HuH-7.5 (cell line): ENCODE data around the gene FNDC3B.
A peak's percentile ranks its signal among the peaks of the same experiment; 100 is the strongest.

Experiments
- DNase-seq: peaks from one replicate; pipeline ENCODE4 v3.0.0; 2011; ENCODE audit warnings: low spot score

Gene FNDC3B

DNA sequence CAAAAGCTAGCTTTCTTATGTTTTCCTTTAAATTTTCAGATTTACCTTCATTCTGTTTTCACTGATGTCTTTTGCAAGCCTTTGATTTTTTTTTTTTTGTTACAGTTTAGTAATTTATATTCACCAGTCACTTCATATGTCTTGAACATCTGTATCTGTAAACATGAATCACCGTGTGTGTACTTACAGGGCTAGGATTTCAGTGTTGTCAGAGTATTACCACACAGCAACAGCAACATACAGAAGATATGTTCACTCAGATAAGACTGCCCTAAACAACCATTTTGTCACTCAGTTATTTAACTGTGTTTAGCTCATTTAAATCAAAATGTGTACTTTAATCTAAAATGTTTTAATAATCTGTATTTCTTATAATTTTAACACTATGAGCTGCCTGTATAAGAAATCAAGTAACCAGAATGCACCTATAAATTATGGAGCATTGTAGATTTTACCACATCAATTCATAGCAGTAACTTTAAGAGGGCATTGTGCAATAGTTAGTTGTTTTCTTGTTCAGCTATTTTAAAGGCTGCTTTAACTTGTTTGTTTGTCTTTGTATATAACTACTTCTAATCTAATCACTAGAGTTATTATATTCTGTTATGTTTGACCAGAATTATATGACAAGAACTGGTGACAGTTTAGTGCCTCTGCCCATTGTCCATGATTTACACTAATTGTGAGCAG lies 358.5 kb downstream of the FNDC3B start:
- peak; percentile 33 for DNase-seq

DNA sequence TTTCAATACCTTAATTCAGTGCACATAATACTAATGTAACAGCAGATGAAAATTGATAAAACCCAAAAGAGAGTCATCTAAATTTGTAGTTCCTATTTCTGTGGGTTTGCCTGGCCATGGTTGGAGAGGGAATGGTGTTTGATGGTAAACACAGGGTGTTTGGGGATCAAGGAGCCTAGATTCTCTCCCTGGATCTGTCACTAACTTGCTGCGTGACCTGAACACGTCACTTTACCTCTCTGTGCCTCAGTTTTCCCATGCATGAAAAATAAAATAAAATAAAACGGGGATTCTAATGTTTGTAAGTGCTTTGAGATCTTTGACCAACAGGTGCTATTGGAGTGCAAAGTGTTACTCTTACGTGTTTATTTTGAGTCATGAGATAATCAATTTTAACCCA lies 359.1 kb downstream of the FNDC3B start:
- DNase-seq = no peak

DNA sequence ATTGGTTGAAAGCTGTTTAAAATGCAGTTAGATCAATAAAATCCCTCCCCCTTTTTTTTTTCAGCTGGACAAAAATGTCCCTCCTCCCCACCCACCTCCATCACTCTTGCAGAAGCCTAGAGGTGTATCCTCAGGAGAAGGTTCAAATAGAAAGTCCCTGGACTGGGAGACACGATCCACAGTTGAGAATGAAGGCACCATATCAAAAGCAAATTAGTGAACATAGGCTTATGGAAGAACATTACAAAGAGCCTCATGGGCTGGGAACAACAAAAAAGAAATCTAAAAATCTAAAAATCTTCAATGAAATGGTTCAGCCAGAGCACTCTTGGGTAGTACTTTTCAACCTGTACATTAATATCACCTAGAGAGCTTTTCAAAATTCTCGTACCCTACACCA lies 362.7 kb downstream of the FNDC3B start:
- no peak for DNase-seq

DNA sequence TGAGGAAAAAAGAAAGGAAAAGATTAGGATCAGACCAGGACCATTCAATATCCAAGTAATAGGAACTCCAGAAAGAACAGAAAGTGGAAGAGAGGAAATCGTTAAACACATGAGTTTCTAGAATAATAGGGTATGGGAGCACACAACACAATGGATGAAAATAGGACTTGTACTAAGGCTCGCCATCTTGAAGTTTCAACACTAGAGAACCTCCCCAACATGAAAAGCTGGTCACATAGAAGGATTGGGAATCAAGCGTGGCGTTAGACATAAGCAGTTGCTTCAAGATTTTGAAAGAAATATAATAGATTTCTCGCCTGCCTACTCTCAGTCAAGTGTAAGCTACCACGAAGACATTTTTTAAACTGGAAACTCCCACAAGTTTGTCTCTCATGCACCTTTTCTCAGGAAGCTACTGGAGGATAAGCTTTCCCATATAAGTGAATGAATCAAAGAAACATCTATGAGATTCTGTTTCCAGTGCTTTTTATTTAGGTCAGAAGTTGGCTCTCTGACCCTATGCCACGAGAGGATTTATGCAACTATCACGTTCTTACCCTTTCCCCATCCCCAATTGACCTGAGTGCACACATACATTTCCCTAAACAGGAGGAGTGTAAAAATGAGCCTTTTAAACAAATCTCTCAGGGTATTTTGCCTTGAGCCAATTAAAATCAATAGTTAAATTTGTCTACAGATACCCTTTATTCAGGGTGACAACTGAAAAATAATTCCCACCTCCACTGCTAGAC lies 363.7 kb downstream of the FNDC3B start:
- no peak for DNase-seq

DNA sequence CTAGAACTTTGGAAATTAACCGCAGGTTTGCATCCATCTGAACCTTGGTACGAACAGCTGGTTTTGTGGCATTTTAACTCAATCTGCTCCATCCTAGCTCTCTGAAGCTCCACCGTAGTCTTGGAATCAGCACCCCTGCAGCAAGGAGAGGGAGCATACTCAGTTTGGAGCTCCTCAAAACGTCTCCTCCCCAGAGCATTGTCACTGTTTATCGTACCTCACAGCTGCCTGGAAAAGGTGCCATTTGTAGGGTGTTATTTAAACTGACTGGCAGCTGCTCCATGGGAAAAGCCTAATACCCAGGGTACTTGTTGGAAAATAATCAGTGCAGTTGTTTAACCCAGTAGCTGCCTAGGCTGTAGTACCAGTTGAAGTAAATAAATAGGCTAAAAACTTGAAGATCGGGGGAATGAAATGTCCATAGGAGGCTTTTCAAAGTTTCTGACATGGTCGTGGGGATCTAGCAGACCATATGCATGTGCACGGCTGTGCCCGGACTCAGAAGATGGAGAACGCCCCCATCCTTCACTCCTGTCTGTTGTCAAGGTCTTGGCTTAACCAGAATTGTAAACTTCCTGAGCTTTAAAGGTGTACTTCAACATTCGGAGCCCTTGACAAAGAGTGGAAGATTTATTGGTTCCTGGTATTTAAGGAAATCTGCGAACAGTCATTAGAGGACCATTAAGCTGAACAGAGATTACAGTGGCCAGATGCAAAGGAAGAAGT lies 365.0 kb downstream of the FNDC3B start:
- no peak for DNase-seq

DNA sequence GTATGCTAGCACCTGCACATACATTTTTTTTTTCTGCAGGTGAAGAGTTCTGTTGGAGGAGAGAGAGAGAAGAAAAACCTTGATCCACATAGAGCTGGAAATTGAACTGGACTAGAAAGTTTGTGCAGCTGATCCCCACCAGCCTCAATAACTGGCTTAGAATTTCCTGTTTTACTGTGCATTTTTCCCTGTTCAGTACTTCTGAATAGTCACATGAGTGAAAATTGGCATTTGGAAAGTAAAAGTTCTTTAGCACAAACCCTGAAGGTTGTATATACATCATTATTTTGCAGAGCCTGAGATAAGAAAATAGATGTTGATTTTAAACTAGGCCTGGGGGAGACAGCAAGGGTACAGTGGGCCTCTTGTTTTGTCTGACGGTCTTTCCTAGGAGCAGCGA lies 366.5 kb downstream of the FNDC3B start:
- DNase-seq = no peak

DNA sequence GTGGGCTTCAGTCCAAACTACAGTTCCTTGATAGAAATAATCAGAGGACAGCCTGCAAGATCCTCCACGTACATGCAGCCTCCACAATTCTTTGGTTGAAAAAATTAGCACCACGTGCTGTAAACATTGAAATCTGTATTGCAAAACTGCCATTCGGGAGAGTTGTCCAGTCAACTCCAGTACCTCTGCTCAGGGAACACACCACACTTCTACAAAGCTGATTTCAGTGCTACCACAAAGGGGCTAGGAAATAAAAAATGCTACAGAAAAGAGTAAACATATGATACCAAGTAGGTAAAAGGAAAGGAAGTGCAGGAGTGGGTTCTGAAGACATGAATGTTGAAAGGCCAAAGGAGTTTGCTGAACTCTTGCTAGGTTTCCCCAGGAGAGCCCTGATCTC lies 368.5 kb downstream of the FNDC3B start:
- no peak for DNase-seq

DNA sequence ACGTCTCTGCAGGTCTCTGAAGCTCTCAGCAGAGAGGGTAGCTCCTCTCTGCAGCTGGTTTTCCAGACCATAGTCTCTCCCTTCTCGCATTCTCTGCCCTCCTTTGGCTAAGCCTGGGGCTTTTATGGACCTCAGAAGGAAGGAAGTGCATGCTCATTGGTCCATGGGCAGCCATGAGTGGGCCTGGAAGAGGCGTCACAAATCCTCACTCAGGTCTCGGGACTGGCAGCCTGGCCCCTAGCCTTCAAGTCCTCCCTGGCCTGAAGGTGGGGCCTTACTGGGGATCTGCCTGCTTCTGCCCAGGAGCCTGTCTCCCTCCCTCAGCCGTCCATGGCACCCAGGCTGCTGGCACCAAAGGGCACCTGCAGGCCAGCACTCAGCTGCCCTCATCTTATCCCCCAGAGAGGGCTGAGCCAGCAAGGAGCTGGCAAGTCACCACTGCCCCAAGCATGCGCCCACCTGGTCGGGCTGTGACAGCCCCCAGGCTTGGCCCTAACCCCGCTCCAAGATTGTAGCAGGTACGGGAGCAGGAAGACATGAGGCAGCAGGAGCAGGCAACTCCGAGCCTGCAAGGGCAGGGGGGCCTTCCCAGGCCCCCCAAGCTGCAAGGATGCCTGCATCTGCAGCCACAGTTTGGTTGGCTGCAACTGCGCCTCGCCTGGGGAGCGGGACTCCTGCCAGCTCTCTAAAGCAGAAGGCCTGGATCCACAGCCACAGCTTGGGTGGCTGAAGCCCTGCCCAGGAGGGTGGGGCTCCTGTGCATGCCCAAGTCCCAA lies 371.5 kb downstream of the FNDC3B start:
- no peak for DNase-seq

DNA sequence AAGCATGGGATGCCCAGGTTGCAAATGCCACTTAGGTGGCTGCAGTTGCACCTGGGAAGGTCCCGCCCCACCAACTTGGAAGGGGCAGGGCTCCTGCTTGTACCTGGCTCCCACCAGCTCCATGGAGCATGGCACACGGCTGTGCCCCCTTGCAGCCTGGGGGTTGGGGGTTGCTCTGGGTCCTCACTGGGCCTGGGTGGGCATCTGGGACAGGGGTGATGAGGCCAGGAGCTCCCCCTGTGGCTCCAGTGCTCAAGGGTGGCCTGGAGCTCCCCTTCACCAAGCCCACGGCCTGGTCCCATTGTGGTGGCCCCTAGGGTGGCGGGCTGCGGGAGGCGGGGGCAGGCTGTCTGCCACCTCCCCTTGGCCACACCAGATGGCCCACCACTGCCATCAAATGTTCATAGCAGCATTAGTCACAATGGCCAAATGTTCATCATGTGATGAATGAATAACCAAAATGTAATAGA lies 372.1 kb downstream of the FNDC3B start:
- DNase-seq = no peak

DNA sequence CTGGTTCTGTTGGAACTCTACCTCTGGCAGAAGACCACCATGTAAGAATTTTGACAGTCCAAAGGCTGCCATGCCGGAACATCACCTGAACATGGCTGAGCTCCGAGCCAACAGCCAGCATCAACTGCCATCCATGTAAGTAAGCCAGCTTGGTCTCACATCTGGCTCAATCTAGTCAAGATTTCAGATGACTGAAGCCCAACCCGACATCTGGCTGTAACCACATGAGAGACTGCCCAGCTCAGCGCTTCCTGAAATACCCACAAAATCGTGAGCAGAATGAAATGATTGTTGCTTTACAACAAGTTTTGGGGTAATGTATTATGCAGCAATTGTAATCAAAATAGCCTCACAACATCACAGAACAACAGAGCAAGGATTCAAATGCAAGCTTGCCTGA lies 375.9 kb downstream of the FNDC3B start:
- DNase-seq = no peak

DNA sequence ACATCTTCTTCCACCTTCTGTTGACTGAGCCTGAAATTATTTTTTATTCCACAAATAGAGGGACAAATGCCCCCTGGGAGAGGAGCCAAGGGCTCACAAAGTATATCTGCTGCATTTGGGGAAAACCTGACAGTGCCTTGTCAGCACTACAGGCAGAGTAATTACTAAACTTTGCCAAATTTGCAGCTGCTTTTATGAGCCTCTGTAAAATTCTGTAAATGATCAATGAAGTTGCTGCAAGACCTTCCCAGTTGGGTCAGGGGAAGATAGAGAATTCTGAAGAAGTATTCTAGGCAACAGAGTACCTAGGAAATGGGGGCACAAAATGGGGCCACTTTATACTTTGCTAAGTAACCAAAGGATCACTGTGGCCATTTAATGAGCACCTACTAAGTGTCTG lies 398.3 kb downstream of the FNDC3B start:
- no peak for DNase-seq

DNA sequence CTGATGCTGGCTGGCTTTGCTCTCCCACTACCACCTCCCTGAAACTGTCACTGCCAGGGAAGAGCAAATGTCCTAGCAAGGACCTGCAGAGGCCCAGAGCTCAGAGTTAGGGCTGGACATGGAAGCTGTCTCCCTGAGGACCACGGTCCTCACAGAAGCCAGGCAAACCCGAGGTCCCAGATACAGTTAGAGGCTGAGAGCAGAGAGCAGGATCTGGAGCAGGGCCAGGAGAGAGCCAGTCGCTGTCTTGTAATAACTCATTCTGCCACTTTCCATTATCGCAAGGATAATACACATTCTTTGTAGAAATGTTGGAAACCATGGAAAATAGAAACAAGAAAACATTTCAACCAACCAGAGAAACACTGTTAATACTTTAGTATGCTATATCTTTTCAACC lies 398.8 kb downstream of the FNDC3B start:
- DNase-seq = no peak

DNA sequence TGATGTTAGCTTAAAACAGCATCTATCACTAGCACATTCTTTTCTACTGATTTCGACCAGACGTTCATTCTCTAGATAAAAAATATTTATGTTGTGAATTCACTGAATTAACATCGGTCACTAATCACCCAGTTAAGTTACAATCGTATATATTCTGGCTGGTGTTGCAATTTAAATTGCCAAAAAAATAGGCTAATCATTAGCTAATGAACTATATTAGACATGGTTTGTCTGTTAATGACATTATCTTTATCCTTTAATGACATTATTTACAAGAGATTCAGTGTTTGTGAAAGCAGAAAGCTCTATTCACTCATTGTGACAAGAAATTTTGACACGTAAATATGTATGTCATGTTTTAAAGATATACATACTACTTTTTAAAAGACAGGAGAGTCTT lies 402.2 kb downstream of the FNDC3B start:
- no peak for DNase-seq

DNA sequence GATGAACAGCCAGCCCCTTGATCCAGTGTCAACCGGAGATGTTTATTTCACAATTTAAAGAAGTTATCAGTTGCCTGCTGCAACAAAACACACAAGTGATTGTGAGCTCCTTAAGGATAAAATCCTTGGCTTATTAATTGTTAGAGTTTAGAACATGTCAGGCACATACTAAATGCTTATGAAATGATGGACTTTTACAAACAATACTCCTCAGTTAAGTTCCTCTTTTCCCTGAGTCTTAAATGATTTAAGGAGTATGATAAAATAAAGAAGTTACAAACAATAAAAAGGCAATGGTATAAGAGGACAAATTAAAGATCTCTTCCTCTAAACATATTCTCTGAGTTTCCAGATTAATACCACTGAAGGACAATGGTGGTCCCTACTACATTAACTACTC lies 403.2 kb downstream of the FNDC3B start:
- no peak for DNase-seq

DNA sequence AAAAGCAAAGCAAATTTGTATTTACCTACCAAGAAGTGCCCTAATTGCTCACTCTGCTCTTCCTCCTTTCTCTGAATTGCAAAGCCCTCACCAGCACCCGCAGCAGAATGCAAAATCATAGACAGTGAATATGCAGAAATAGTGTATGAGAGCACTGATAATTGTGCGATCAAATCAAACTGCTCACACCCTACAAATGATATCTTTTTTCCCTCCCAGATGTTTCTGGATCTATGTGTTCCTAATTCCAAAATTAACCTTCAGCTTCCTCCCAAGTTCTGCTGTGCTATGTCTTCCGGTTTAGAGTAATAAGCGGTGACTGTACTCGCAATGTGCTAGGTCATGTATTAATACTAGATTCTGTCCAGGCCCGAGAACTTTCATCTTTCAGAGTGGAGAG lies 405.4 kb downstream of the FNDC3B start:
- no peak for DNase-seq

DNA sequence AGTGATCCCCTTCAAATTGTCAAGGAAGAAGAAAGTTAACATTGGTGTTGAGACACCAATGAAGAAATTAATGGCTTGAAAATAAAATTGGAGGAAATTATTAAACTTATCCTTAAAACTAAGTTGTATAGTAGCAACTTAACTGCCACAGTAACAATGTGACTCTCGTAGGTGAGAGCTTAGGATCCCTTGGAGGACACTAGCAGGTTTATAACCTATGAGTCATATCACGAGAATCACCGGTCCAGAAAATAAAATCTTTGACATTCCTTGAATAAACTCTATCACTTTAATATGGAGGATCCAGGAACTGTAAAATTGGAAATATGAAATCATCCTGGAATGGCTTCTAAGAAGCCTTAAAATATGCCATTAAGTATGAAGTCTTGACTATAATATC lies 406.8 kb downstream of the FNDC3B start:
- no peak for DNase-seq

DNA sequence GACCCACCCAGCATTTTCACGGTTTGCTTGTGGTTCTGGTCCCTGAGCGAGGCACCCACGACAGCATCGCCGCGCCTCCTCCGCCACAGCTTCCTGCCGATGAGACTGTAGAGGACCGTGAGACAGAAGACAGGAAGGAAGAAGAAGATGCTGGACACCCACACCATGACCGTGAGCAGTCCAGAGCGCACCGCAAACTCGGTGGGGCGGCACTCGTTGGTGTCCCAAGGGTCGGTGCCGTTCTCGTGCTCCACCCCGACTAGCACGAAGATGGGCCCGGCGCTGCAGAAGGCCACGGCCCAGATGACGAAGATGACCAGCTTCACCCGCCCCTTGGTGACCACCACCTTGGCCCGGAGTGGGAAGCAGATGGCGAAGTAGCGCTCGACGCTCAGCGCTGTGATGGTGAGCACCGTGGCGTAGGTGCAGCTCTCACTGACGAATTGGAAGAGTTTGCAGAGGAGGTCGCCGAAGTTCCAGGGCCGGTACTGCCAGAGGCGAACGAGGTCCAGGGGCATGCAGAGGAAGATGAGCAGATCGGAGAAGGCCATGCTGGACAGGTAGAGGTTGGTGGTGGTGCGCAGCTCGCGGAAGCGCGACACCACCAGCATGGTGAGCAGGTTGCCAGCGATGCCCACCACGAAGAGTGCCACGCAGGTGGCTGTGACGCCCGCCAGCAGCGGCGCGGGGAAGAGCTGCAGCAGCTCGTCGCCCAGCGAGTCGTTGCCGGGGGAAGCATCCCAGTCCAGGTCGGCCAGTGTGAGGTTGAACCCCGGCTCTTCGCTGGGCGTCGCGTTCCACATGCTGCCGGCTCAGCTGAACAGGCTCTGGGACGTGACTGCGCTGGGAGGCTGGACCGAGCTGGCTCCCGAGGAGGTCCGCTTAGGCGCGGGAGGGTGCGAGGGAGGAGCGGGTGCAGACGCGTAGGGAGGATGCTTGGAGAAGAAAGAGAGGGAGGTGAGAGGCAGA lies 408.5 kb downstream of the FNDC3B start, which contains the start of gene GHSR:
GHSR (minus strand) TSS at position 846 of the 969 bp plus-strand sequence; CDS start at position 803, 43 bp downstream.
- no peak for DNase-seq

DNA sequence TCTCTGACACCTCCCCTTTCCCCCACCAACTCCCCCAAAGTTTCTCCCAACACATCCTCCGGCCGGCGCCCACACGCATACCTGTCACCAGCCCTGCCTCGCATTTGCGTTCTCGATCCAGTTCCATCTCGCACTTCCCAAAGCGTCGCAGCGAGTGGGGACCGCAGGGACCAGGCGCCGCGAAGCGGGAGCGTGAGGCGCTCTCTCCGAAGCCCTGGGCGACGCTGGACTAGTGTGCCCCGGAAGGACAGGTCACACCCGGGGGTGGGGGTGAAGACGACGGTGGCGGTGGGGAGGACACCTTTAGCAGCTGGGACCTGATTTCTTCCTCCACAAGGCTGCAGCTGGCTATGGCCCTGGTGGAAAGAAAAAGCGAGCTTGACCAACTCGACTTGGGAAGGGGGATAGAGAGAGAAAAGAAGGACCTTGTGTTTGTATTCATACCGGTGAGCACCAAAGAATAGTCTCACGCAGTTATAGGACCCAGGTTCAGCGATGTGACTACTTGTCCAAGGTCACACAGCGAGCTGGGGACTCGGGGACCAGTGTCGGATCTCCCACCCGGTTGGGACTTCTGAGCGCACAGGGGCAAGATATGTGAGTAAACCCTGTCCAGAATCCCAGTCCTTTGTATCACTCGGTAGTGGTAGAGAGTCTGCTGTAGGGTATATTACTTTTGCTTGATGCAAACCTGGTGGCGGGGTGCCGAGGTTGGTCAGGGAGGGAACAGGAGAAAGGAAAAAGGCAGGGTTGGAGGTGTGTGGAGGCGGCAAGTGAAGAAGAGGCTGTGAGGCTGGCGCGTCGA lies 409.5 kb downstream of the FNDC3B start:
- no peak for DNase-seq

DNA sequence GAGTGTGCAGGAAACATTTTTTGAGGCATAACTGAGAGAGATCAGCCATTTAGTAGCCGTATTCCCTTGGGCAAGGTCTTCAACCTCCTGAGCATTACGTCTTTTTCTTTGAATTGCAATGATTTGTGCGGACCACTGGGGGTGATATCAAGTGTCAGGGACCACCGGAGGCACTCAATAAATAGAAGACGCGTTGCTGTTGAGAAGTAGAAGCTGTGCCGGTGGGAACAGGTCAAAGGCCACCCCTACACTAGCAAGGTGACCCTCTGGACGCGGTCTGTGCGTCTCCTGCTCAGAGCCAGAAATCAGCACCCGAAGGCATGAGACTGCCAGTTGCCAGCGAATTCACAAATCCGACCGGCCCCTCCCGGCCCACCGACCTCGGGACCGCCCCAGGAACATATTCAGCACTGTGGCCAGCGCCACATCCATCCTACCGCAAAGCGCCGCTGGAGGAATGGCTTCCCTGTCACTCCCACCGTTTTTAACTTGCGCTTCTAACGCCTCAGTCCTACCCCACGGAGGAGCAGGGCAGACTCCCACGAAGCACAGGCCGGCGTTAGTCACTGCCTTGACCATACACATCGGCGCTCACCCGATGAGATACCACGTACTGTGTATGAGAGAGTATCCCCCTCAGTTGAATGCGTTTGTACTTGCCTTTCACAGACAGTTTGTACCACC lies 410.2 kb downstream of the FNDC3B start:
- peak; percentile 53 for DNase-seq
